Mesenchymal stem cell (in vitro differentiated cells and primary cell): ENCODE data around the gene TRIM34.

Experiments
- DNase-seq: peaks from one replicate; pipeline ENCODE4 v3.0.0-alpha.2; 2013
- H2AFZ ChIP-seq: one replicate; pipeline ENCODE4 v1.6.1; 2013; ENCODE audit warnings: low read depth, mild to moderate bottlenecking, control low read depth, inconsistent platforms, low read length, moderate library complexity
- H2AK5ac ChIP-seq: 2 replicates; pipeline ENCODE4 v1.6.1; 2013; ENCODE audit warnings: low read length, moderate library complexity, mild to moderate bottlenecking, inconsistent platforms; ENCODE audit not compliant: severe bottlenecking
- H2BK120ac ChIP-seq: one replicate; pipeline ENCODE4 v1.6.1; 2013; ENCODE audit warnings: low read depth, mild to moderate bottlenecking, inconsistent platforms, low read length, moderate library complexity
- H2BK12ac ChIP-seq, 2 experiments: one replicate each; pipeline ENCODE4 v1.6.1; 2013; ENCODE audit warnings: inconsistent platforms in 2 of 2, low read length in 2 of 2, mild to moderate bottlenecking in 2 of 2, moderate library complexity in 2 of 2, control low read depth in 1 of 2
- H2BK15ac ChIP-seq: one replicate; pipeline ENCODE4 v1.6.1; 2013; ENCODE audit warnings: mild to moderate bottlenecking, low read depth, inconsistent platforms; ENCODE audit not compliant: poor library complexity, severe bottlenecking
- H2BK5ac ChIP-seq: 2 replicates; pipeline ENCODE4 v1.6.1; 2013; ENCODE audit warnings: low read depth, mild to moderate bottlenecking, low read length, control low read depth, inconsistent platforms; ENCODE audit not compliant: poor library complexity, severe bottlenecking
- H3K14ac ChIP-seq, 2 experiments: one replicate each; pipeline ENCODE4 v1.6.1; 2013; ENCODE audit warnings: inconsistent platforms in 2 of 2, low read length in 2 of 2, control low read depth in 1 of 2, mild to moderate bottlenecking in 1 of 2, moderate library complexity in 1 of 2
- H3K18ac ChIP-seq, 2 experiments: one replicate each; pipeline ENCODE4 v1.6.1; 2013; ENCODE audit warnings: inconsistent platforms in 2 of 2, low read length in 2 of 2, control low read depth in 1 of 2, low read depth in 1 of 2, mild to moderate bottlenecking in 1 of 2
- H3K23ac ChIP-seq, 2 experiments: one replicate each; pipeline ENCODE4 v1.6.1; 2013; ENCODE audit warnings: inconsistent platforms in 2 of 2, low read length in 2 of 2, mild to moderate bottlenecking in 2 of 2, moderate library complexity in 2 of 2, control low read depth in 1 of 2
- H3K27ac ChIP-seq: 2 replicates; pipeline ENCODE4 v1.5.1; 2013; ENCODE audit warnings: mild to moderate bottlenecking, moderate library complexity, low read length, control low read depth, inconsistent platforms; ENCODE audit not compliant: poor library complexity, severe bottlenecking
- H3K27me3 ChIP-seq, 2 experiments: 2 replicates each; pipeline versions ENCODE4 v1.6.1 to v1.7.0; 2013; ENCODE audit warnings: low read length in 2 of 2, mild to moderate bottlenecking in 2 of 2, moderate library complexity in 2 of 2, control low read depth in 1 of 2, inconsistent platforms in 1 of 2; ENCODE audit not compliant: control insufficient read depth in 1 of 2, insufficient read depth in 1 of 2
- H3K36me3 ChIP-seq, 2 experiments: 2 replicates each; pipeline versions ENCODE4 v1.6.1 to v1.7.0; 2013; ENCODE audit warnings: low read length in 2 of 2, control low read depth in 1 of 2, inconsistent platforms in 1 of 2, low read depth in 1 of 2, mild to moderate bottlenecking in 1 of 2; ENCODE audit not compliant: insufficient read depth in 2 of 2, control insufficient read depth in 1 of 2
- H3K4ac ChIP-seq, 2 experiments: one replicate each; pipeline ENCODE4 v1.6.1; 2013; ENCODE audit warnings: inconsistent platforms in 2 of 2, low read length in 2 of 2, mild to moderate bottlenecking in 2 of 2, moderate library complexity in 2 of 2, control low read depth in 1 of 2, low read depth in 1 of 2
- H3K4me1 ChIP-seq: 2 replicates; pipeline ENCODE4 v1.6.1; 2013; ENCODE audit warnings: low read depth, low read length, control low read depth; ENCODE audit not compliant: control insufficient read depth, insufficient read depth
- H3K4me2 ChIP-seq: 2 replicates; pipeline ENCODE4 v1.6.1; 2013; ENCODE audit warnings: low read length, mild to moderate bottlenecking, inconsistent platforms; ENCODE audit not compliant: poor library complexity, severe bottlenecking
- H3K4me3 ChIP-seq, 2 experiments: 2 replicates each; pipeline versions ENCODE4 v1.5.1 to v1.7.0; 2013; ENCODE audit warnings: low read length in 2 of 2, mild to moderate bottlenecking in 2 of 2, control low read depth in 1 of 2, low read depth in 1 of 2; ENCODE audit not compliant: insufficient read depth in 1 of 2
- H3K79me1 ChIP-seq: replicated peaks from 2 replicates; pipeline ENCODE4 v1.6.1; 2013; ENCODE audit warnings: mild to moderate bottlenecking, control low read depth, low read length, inconsistent platforms; ENCODE audit not compliant: poor library complexity, severe bottlenecking
- H3K9ac ChIP-seq: 2 replicates; pipeline ENCODE4 v1.7.0; 2013; ENCODE audit warnings: mild to moderate bottlenecking, low read length, moderate library complexity
- H3K9me3 ChIP-seq: 2 replicates; pipeline ENCODE4 v1.7.0; 2013; ENCODE audit warnings: mild to moderate bottlenecking, low read length; ENCODE audit not compliant: control insufficient read depth
- H4K8ac ChIP-seq: one replicate; pipeline ENCODE4 v1.6.1; 2013; ENCODE audit warnings: inconsistent platforms, mild to moderate bottlenecking, low read length, moderate library complexity
- H4K91ac ChIP-seq: one replicate; pipeline ENCODE4 v1.6.1; 2013; ENCODE audit warnings: mild to moderate bottlenecking, low read length, inconsistent platforms
- WGBS: methylation state at CpG from one replicate; pipeline ENCODE4 v1.1.7; 2013; ENCODE audit warnings: mixed read lengths; 5-methylcytosine and 5-hydroxymethylcytosine counted together

TRIM34 gene

DNA sequence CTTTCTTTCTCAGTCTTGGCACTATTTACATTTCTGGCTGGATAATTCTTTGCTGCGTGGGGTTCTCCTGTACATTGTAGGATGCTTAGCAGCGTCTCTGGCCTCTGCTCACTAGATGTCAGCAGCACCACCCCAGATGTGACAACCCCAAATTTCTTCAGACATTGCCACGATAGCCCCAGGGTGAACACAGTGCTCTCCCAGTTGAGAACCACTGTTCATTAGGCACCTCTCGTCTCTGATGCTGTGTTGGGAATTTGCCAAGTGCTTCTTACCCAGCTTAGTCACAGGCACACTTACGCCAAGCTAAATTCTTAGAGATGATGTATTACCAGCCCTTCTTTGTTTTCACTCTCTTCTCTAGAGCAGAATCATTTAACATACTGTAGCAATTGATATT, 19.0 kb upstream of the TRIM34 start:
- Histone ChIP-seq H3K27me3 (no peaks in the 10 kb centered on the region), H3K4ac (no peak overlapping the region), H3K36me3 (peaks cover 8 to 10% of the 10 kb centered on the region in 2 experiments), H3K14ac (no peak overlapping the region), H2AK5ac (no peak overlapping the region), H3K9me3 (no peaks in the 10 kb centered on the region), H2AFZ (no peak overlapping the region), H3K27ac (peak overlapping the region; percentile 34), H2BK12ac (no peak overlapping the region), H3K4me3 (no peak overlapping the region), H3K4me1 (peaks cover 4% of the 10 kb centered on the region), H3K79me1 (peaks cover 1% of the 10 kb centered on the region), H3K9ac (peak overlapping the region; percentile 11), H2BK5ac (no peak overlapping the region), H3K18ac (no peak overlapping the region), H4K91ac (no peak overlapping the region), H4K8ac (no peak overlapping the region), H2BK120ac (no peak overlapping the region), H3K23ac (no peak overlapping the region), H2BK15ac (no peak overlapping the region), H3K4me2 (no peak overlapping the region)
- DNase-seq, result peak; percentile 74
- WGBS, result 66% methylated on average over 4 of the region's 5 CpGs

DNA sequence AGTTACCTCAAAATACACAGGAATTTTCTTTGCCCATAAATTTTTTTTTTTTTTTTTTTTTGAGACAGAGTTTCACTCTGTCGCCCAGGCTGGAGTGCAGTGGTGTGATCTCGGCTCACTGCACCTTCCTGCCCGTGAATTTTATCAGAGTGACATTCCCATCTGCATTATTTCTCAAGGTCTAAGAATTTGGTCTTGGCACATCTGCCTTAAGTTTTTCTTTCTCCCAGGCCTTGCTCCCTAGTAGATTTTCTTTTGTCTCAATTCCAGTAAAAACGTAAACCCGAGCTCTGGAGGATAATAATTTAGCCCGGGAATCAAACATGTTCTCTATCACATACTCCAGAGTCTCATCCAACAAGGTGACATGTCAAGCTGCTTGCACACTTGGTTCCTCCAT, 16.0 kb upstream of the TRIM34 start:
- H3K18ac ChIP-seq, result no peak overlapping the region
- H2BK12ac ChIP-seq, result no peak overlapping the region
- peaks cover 3% of the 10 kb centered on the region for H3K4me1 ChIP-seq
- H2AK5ac ChIP-seq, result no peak overlapping the region
- no peaks in the 10 kb centered on the region for H3K27me3 ChIP-seq
- H2BK120ac ChIP-seq, result no peak overlapping the region
- H3K14ac ChIP-seq, result no peak overlapping the region
- H3K27ac ChIP-seq, result no peak overlapping the region
- WGBS, result 97% methylated on average over 6 of the region's 6 CpGs
- no peak overlapping the region for H3K4ac ChIP-seq
- H3K9ac ChIP-seq, result no peak overlapping the region
- no peak overlapping the region for H3K4me3 ChIP-seq
- no peak overlapping the region for H4K91ac ChIP-seq
- H2BK15ac ChIP-seq, result no peak overlapping the region
- no peak overlapping the region for H3K4me2 ChIP-seq
- no peak overlapping the region for H3K23ac ChIP-seq
- H2BK5ac ChIP-seq, result no peak overlapping the region
- H2AFZ ChIP-seq, result no peak overlapping the region
- no peak overlapping the region for H4K8ac ChIP-seq
- DNase-seq, result no peak
- no peaks in the 10 kb centered on the region for H3K79me1 ChIP-seq
- H3K36me3 ChIP-seq, result peaks cover 8 to 12% of the 10 kb centered on the region in 2 experiments
- no peaks in the 10 kb centered on the region for H3K9me3 ChIP-seq

GRCh38 chr11:5610446-5610845, 14.4 kb upstream of the TRIM34 start:
- H3K23ac ChIP-seq, result no peak overlapping the region

GRCh38 chr11:5611627-5612026, 13.2 kb upstream of the TRIM34 start:
- Histone ChIP-seq H4K8ac (no peak overlapping the region), H3K23ac (no peak overlapping the region), H3K18ac (no peak overlapping the region), H2BK120ac (no peak overlapping the region), H3K4ac (no peak overlapping the region), H3K14ac (no peak overlapping the region), H2BK5ac (no peak overlapping the region), H3K27me3 (no peaks in the 10 kb centered on the region), H3K4me3 (no peak overlapping the region), H3K9me3 (no peaks in the 10 kb centered on the region), H3K4me1 (no peaks in the 10 kb centered on the region), H3K9ac (no peak overlapping the region), H4K91ac (no peak overlapping the region), H2BK15ac (no peak overlapping the region), H3K4me2 (no peak overlapping the region), H3K79me1 (no peaks in the 10 kb centered on the region), H2AK5ac (no peak overlapping the region), H2AFZ (no peak overlapping the region), H2BK12ac (no peak overlapping the region), H3K36me3 (peaks cover 5 to 8% of the 10 kb centered on the region in 2 experiments), H3K27ac (no peak overlapping the region)
- WGBS, result 89% methylated on average over 10 of the region's 11 CpGs
- no peak for DNase-seq

More at GRCh38 chr11:5610446-5610845, 14.4 kb upstream of the TRIM34 start:
- no peak overlapping the region for H2BK120ac ChIP-seq
- peaks cover 3% of the 10 kb centered on the region for H3K4me1 ChIP-seq
- no peaks in the 10 kb centered on the region for H3K27me3 ChIP-seq
- 95% methylated on average over 5 of the region's 5 CpGs for WGBS
- no peak overlapping the region for H2BK5ac ChIP-seq
- H2BK12ac ChIP-seq, result no peak overlapping the region
- H3K4ac ChIP-seq, result no peak overlapping the region
- no peak overlapping the region for H3K4me3 ChIP-seq
- no peak for DNase-seq
- H3K36me3 ChIP-seq, result peaks cover 5 to 8% of the 10 kb centered on the region in 2 experiments
- no peak overlapping the region for H4K91ac ChIP-seq
- H3K14ac ChIP-seq, result no peak overlapping the region
- no peak overlapping the region for H2AK5ac ChIP-seq
- H4K8ac ChIP-seq, result no peak overlapping the region
- no peaks in the 10 kb centered on the region for H3K79me1 ChIP-seq
- H3K18ac ChIP-seq, result no peak overlapping the region
- no peak overlapping the region for H3K27ac ChIP-seq
- no peaks in the 10 kb centered on the region for H3K9me3 ChIP-seq
- no peak overlapping the region for H3K9ac ChIP-seq
- no peak overlapping the region for H2BK15ac ChIP-seq
- no peak overlapping the region for H3K4me2 ChIP-seq
- H2AFZ ChIP-seq, result no peak overlapping the region
